Posterior vena cava (tissue), 2 donors: ENCODE measurements around the gene DLG2. TPM values are rescaled to one million over a fixed set of nuclear protein-coding genes. Genes with fewer than 3 reads are reported as not detected.

ENCODE experiments used
- DNase-seq: peaks from one replicate; pipeline ENCODE4 v3.0.0-alpha.2; 2020; ENCODE audit warnings: low spot score
- intact Hi-C, 2 donors: fragments of 100-400 bp; cut with DNase I; formaldehyde crosslinking; loops; one replicate each; pipeline versions ENCODE4 v1.14.1 to v1.14.2; 2022 to 2023
- total RNA-seq, 2 donors: library from RNA; stranded (reverse); fragmentation: NEBNext Ultra II Directional; extraction: Animal tissue kit (Norgen Biotek cat#: 25700); gene quantifications; one replicate each; pipeline ENCODE4 v1.2.1, GENCODE V29; 2021
- donor health status: DM: yes; HTN: yes; CAD: no.
- donor health status: DM: yes; HTN: yes; CAD: no.

The DLG2 gene
- total RNA-seq, 2 donors from 2014 or later, result 17.2 to 20.5 TPM

DNA sequence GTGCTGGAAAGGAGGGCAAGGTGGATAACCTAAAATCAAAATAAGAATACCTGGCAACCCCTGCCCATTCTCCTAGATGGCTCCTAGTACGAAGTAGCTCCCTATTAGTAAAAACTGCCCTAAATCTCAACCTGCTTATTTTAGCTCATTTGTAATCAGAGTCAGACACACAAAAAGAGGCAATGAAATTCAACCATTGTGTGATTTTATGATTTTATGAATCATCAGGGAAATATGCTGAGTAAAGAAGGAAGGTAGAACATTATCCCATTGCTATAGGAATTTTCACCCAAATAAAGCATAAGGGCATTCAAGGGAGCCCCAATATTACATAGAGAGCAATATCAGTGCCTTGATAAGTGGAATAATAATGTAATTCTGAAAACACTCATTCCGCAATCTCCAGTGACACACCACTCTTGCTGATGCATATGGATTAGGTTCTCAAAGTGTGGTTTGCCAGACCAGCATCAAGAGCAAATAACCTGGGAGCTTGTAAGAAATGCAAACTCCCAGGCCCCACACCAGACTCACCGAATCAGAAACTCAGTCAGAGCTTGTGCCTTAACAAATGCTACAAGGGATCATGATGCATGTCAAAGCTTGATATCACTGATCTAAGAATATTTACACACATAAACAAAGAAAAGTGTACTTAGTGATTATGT lies 789.6 kb downstream of the DLG2 start:
- DNase-seq, result no peak
- intact Hi-C loops, result no loop called here

GRCh38 chr11:84836371-84836770 lies 790.8 kb downstream of the DLG2 start:
- no peak for DNase-seq
- intact Hi-C loops, result no loop called here

DNA sequence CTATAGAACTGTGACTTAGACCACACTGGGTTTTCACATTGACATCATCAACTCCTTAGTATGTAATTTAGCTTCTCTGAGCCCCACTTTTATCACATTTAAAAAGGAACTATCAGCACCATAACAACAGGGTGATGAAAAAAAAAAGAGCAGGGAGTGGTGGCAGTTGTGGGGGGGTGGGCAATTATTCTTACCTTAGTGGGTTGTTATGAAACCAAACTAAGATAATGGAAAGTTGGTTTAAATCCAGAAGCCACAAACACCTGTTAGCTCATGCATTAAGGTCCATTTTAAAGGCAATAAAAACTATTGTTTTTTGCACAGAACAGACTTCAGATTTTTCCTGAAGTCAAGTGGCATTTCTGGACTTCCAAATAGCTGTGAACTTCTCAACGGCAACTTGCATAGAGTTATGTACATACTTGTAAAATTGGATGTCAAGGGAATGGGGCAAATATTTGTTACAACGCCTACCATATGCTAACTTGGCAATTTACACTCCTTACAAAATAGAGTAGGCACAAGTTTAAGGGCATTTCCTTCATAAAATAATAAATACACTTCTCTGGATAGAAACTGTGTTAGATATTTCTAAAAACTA lies 793.6 kb downstream of the DLG2 start:
- intact Hi-C loops, result no loop called here
- DNase-seq, result no peak

DNA sequence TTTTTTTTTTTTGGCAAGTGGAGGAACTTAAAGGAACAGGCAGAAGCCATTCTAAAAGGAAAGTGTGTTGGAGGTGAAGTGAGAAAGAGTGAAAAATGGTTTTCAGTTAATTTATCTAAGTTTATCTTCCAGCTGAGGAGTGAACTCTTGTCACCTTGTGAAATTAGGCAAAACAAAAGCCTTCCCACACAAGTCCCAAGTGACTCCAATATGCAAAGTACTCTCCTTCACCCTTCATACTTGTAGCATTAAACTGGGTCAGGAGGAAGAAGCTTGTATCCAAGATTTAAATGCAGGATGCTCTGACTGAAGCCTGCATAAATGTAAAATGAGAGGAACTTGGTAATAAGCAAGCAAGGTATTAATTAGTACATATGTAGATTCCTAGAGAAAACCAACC lies 796.8 kb downstream of the DLG2 start:
- DNase-seq, result no peak
- intact Hi-C loops, result no loop called here

- intact Hi-C loops, result no loop called here
- no peak for DNase-seq
Measured at GRCh38 chr11:84829162-84829561, 798.0 kb downstream of the DLG2 start.

GRCh38 chr11:84828616-84829015 lies 798.5 kb downstream of the DLG2 start:
- no peak for DNase-seq

GRCh38 chr11:84825106-84825660 lies 802.0 kb downstream of the DLG2 start:
- intact Hi-C loops, result no loop called here
- no peak for DNase-seq

More at GRCh38 chr11:84828616-84829015, 798.5 kb downstream of the DLG2 start:
- intact Hi-C loops, result no loop called here

DNA sequence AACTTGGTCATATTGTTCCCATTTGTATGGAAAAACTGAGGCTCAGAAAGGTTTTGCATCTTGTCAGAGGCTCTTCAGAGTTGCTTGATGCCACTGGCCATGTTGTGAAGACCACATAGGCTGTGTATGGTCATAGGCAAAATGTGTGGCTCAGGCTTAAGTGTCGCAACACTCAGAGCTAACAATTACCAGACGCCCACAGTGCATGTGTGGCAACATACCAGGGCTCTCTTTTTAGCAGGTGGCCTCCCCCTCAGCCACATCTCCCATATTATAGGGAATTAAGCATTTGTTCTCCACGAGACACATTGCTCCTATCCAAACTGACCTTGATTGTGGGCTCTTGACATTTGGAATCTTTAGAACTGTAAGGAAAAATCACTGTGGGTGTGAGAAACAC lies 802.5 kb downstream of the DLG2 start:
- intact Hi-C loops, result no loop called here
- no peak for DNase-seq

GRCh38 chr11:84819537-84819936 lies 807.6 kb downstream of the DLG2 start:
- intact Hi-C loops, result no loop called here

DNA sequence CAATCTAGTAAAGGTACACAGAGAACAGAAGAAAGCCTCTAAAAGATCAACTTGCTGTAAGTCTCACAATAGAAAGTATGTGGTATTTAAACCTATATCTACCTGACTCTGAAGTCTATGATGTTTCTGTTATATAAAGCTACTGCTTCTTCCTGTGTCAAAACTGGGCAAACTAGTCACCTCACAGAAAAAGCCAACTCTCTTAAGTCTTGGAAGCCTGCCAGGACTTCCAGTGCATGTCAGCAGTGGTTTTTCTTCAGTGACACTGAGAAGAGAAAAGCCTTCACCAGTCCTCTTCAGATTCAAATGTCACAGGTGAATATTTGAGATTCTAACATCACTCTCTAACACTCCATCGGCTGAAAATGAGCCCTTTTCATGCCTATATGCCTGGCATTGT lies 808.0 kb downstream of the DLG2 start:
- intact Hi-C loops, result no loop called here
- DNase-seq, result no peak

More at GRCh38 chr11:84819537-84819936, 807.6 kb downstream of the DLG2 start:
- DNase-seq, result no peak

DNA sequence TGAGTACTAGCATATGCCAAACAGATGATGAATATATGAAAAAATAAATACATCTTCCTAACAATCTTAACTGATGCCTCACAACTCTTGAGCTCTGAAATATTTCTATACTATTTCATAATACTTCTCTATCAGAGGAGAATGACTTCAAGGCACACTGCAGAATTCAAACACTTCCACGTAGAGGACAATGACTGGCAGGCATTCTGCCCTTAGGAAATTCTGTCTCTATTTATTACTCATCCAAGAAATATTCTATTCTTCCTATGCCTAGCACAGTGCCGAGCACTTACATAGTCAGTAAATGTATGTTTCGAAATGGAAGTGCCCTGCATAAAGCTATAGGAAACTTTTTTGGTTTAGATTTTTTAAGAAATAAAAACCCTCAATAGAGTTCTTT lies 809.1 kb downstream of the DLG2 start:
- intact Hi-C loops, result no loop called here
- no peak for DNase-seq

- DNase-seq, result no peak
- intact Hi-C loops, result no loop called here
Measured at GRCh38 chr11:84812471-84812969, 814.6 kb downstream of the DLG2 start.

- DNase-seq, result no peak
- intact Hi-C loops, result no loop called here
Measured at GRCh38 chr11:84806354-84806753, 820.8 kb downstream of the DLG2 start.

- intact Hi-C loops, result no loop called here
- DNase-seq, result no peak
Measured at GRCh38 chr11:84804041-84804440, 823.1 kb downstream of the DLG2 start.

- intact Hi-C loops, result no loop called here
Measured at GRCh38 chr11:84800755-84801346, 826.3 kb downstream of the DLG2 start.

DNA sequence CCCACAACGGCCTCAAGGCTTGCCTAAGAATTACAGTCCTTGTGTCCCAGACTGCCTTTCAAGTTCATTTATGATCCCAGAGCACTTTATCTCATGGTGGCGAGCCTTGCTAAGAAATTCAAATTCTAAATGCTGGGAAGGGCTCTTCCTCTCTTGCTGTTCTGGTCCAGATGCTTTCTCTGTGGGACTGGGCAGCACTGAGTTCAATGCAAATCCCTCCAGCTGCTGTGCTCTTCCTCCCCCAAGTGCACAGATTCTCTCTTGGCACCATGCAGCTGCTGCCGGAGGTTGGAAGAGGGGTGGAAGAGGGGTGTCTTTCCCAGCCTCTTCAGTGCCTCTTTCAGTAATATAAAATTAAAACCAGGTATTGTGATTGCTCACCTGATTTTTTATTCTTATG lies 828.0 kb downstream of the DLG2 start:
- intact Hi-C loops, result no loop called here
- no peak for DNase-seq

More at GRCh38 chr11:84800755-84801346, 826.3 kb downstream of the DLG2 start:
- no peak for DNase-seq

DNA sequence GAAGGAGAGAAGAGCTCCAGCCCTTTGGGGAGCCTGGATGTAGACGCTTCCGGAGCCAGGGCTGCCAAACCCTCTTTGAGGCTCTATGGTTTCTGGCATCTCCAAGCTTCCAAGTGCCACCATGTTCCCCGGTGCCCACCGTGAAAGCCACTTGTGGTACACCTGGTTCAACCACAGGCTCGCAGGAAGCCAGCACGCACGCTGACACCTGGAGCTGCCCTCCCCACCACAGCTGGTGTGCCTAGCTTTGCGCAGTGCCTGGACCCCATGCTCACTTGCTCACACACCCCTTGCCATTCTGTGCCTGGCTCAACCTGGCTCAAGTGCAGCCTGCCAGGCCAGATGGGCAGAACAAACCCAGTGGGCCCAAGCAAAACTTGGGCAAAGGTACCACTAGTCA lies 831.4 kb downstream of the DLG2 start:
- intact Hi-C loops, result no loop called here

DNA sequence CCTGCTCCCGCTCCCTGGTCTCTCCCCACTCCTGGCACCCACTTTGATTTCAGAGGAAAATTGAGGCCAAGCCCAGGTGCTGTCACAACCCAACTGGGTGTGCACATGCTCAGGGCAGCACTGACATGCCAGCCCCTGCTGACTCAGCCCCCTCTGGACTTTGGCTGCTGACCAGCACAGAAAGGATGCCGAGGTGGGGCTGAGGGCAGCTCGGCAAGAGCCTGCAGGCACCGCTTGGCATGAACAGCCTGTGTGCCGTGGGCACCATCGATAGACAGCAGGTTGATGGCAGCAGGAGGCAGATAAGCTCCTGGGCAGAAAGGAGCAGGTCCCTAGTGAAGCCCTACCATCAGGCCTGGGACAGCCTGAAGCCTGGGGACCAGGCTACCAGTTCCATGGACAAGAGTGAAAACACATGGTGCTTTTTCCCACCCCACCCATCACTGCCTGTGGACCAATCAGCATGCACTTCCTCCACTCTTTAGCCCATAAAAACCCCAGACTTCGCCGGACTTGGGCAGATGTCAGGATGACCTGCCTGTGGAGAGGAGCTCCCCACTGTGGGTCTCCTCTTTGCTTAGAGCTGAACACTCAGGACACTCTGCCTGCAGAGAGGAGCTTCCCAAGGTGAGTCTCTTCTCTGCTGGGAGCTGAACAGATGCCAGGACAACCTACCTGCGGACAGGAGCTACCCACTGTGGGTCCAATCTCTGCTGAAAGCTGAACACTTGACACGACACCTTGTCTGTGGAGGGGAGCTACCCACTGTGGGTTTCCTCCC lies 832.3 kb downstream of the DLG2 start:
- DNase-seq, result no peak
- intact Hi-C loops, result no loop called here

More for the DNA sequence above, 831.4 kb downstream of the DLG2 start:
- DNase-seq, result no peak

- intact Hi-C loops, result no loop called here
- DNase-seq, result no peak
Measured at GRCh38 chr11:84793318-84793717, 833.8 kb downstream of the DLG2 start.
